GM23338 (cell line): Measurements from ENCODE around the gene TMEM273. TPM values are rescaled to one million over a fixed set of nuclear protein-coding genes. Genes with fewer than 3 reads are reported as not detected.

Experiments used
- ATAC-seq: fragments of 200-7000 bp; cut with Tn5 transposase; 3 replicates; pipeline ENCODE4 v1.9.1; 2020
- DNase-seq: peaks from one replicate; pipeline ENCODE4 v3.0.0-alpha.2; 2015; ENCODE audit warnings: low spot score
- H2AFZ ChIP-seq: fragments of 200-600 bp; sonication (generic); 2 replicates; pipeline ENCODE4 v1.8.0; 2016; ENCODE audit warnings: antibody characterized with exemption, mild to moderate bottlenecking, moderate library complexity
- H3F3A ChIP-seq: fragments of 200-600 bp; sonication (generic); replicated peaks from 2 replicates; pipeline ENCODE4 v1.8.0; 2017; ENCODE audit warnings: antibody characterized with exemption, mixed run types, low read depth
- H3K27ac ChIP-seq: fragments of 200-600 bp; sonication (generic); 2 replicates; pipeline ENCODE4 v1.6.1; 2016; ENCODE audit warnings: low read depth
- H3K27me3 ChIP-seq: fragments of 200-600 bp; sonication (generic); 2 replicates; pipeline ENCODE4 v1.8.0; 2016; ENCODE audit warnings: mild to moderate bottlenecking, mixed run types, moderate library complexity; ENCODE audit not compliant: insufficient read depth
- H3K36me3 ChIP-seq: fragments of 200-600 bp; sonication (generic); 2 replicates; pipeline ENCODE4 v1.8.0; 2016; ENCODE audit warnings: mild to moderate bottlenecking; ENCODE audit not compliant: insufficient read depth
- H3K4me1 ChIP-seq: fragments of 200-600 bp; sonication (generic); 2 replicates; pipeline ENCODE4 v1.8.0; 2016; ENCODE audit warnings: mild to moderate bottlenecking, moderate library complexity; ENCODE audit not compliant: insufficient read depth
- H3K4me2 ChIP-seq: fragments of 200-600 bp; sonication (generic); 2 replicates; pipeline ENCODE4 v1.7.1; 2017; ENCODE audit warnings: mixed run types
- H3K4me3 ChIP-seq: fragments of 200-600 bp; sonication (generic); 2 replicates; pipeline ENCODE4 v1.6.1; 2016; ENCODE audit warnings: mixed run types
- H3K79me2 ChIP-seq: fragments of 200-600 bp; sonication (generic); replicated peaks from 2 replicates; pipeline ENCODE4 v1.8.0; 2017; ENCODE audit warnings: mild to moderate bottlenecking; ENCODE audit not compliant: insufficient read depth
- H3K9me2 ChIP-seq: fragments of 200-600 bp; sonication (generic); 2 replicates; pipeline ENCODE4 v1.8.0; 2017; ENCODE audit not compliant: insufficient read depth
- H4K20me1 ChIP-seq: fragments of 200-600 bp; sonication (generic); replicated peaks from 2 replicates; pipeline ENCODE4 v1.8.0; 2017; ENCODE audit warnings: mild to moderate bottlenecking; ENCODE audit not compliant: insufficient read depth
- H3K27ac Mint-ChIP-seq: 2 replicates; pipeline ENCODE4 v1.8.0; 2020; ENCODE audit warnings: inconsistent platforms, mild to moderate bottlenecking, moderate library complexity, mixed read lengths
- H3K27me3 Mint-ChIP-seq: 3 replicates; pipeline ENCODE4 v1.8.0; 2022; ENCODE audit warnings: low read depth, mild to moderate bottlenecking, moderate library complexity, mixed read lengths, inconsistent platforms; ENCODE audit not compliant: insufficient read depth, poor library complexity
- H3K36me3 Mint-ChIP-seq: 3 replicates; pipeline ENCODE4 v1.8.0; 2021; ENCODE audit warnings: low read depth, mild to moderate bottlenecking, inconsistent platforms, moderate library complexity, mixed read lengths
- H3K4me1 Mint-ChIP-seq: 3 replicates; pipeline ENCODE4 v1.8.0; 2020; ENCODE audit warnings: mild to moderate bottlenecking, inconsistent platforms, mixed read lengths
- H3K4me3 Mint-ChIP-seq: 3 replicates; pipeline ENCODE4 v1.8.0; 2021; ENCODE audit warnings: moderate library complexity, mild to moderate bottlenecking, inconsistent platforms, mixed read lengths
- H3K9me3 Mint-ChIP-seq: 3 replicates; pipeline ENCODE4 v1.8.0; 2020; ENCODE audit warnings: moderate library complexity, mild to moderate bottlenecking, inconsistent platforms, mixed read lengths
- CREB1 ChIP-seq: fragments of 250-450 bp; sonication (Bioruptor Pico); IDR thresholded peaks from 2 replicates; pipeline ENCODE4 v1.5.0; 2020; ENCODE audit warnings: low read depth, mild to moderate bottlenecking, moderate library complexity
- CTCF ChIP-seq, 2 experiments: fragments of 200-600 bp in 1 of 2; sonication (generic) in 1 of 2; conservative IDR thresholded peaks; 2 replicates each; pipeline versions ENCODE4 v1.5.1 to v1.6.1; 2016 to 2017; ENCODE audit warnings: antibody characterized with exemption in 2 of 2, low read depth in 2 of 2, mild to moderate bottlenecking in 2 of 2, moderate library complexity in 1 of 2
- ETS1 ChIP-seq: IDR thresholded peaks from 2 replicates; pipeline ENCODE4 v1.6.1; 2016; ENCODE audit warnings: antibody characterized with exemption
- EZH2 ChIP-seq: fragments of 200-600 bp; sonication (generic); IDR thresholded peaks from one replicate; pipeline ENCODE4 v1.8.0; 2017; ENCODE audit warnings: antibody characterized with exemption, mild to moderate bottlenecking, low read depth; ENCODE audit not compliant: unreplicated experiment
- EZH2phosphoT487 ChIP-seq: fragments of 200-600 bp; sonication (generic); IDR thresholded peaks from one replicate; pipeline ENCODE4 v1.8.1; 2018; ENCODE audit warnings: antibody characterized with exemption; ENCODE audit not compliant: unreplicated experiment
- POLR2AphosphoS5 ChIP-seq: IDR thresholded peaks from 2 replicates; pipeline ENCODE4 v1.6.1; 2016; ENCODE audit warnings: antibody characterized with exemption, low read depth
- REST ChIP-seq: IDR thresholded peaks from one replicate; pipeline ENCODE4 v1.6.1; 2018; ENCODE audit warnings: antibody characterized with exemption; ENCODE audit not compliant: unreplicated experiment
- STAT1 ChIP-seq: IDR thresholded peaks from one replicate; pipeline ENCODE4 v1.6.1; 2016; ENCODE audit warnings: antibody characterized with exemption; ENCODE audit not compliant: unreplicated experiment
- ZNF114 ChIP-seq: fragments of 250-450 bp; sonication (Bioruptor Pico); IDR thresholded peaks from 2 replicates; pipeline ENCODE4 v1.5.0; 2020; ENCODE audit warnings: mild to moderate bottlenecking, moderate library complexity
- ZNF331 ChIP-seq: fragments of 250-450 bp; sonication (Bioruptor Pico); IDR thresholded peaks from 2 replicates; pipeline ENCODE4 v1.5.0; 2020; ENCODE audit warnings: low read depth, mild to moderate bottlenecking, moderate library complexity
- ZNF462 ChIP-seq: fragments of 250-450 bp; sonication (Bioruptor Pico); IDR thresholded peaks from 2 replicates; pipeline ENCODE4 v1.5.0; 2020; ENCODE audit warnings: mild to moderate bottlenecking, moderate library complexity
- polyA plus RNA-seq: library from polyadenylated mRNA; unstranded; fragments of >200 nt; fragmentation: Nextera tagmentation; extraction: Ambion mirVana; gene quantifications from 2 replicates; pipeline ENCODE4 v1.2.1, GENCODE V29; 2016
- total RNA-seq: library from RNA; depleted of rRNA; stranded (reverse); fragments of >200 nt; shearing (Covaris generic); gene quantifications from 2 replicates; pipeline ENCODE4 v1.2.3, GENCODE V29; 2014

Gene TMEM273
- total and polyA plus RNA-seq, 2 experiments from 2014 or later: not detected

GRCh38 chr10:49219248-49219647 lies 31.1 kb upstream of the TMEM273 start (continued):
- no peak for TF ChIP-seq CTCF (conservative IDR thresholded peaks at IDR 0.05; ENCODE audit: low read depth in 2 of 2)
- TF ChIP-seq STAT1: no peak
- no peak for TF ChIP-seq REST
- no peak for TF ChIP-seq EZH2phosphoT487
- TF ChIP-seq CREB1 (CRISPR knock-in tag): no peak
- no peak for TF ChIP-seq ZNF331 (CRISPR knock-in tag)

GRCh38 chr10:49218480-49218879 lies 30.3 kb upstream of the TMEM273 start:
- no peak overlapping the region for H3K4me2 ChIP-seq
- H3K4me3 ChIP-seq: no peak overlapping the region
- H3K79me2 ChIP-seq: no peaks in the 10 kb centered on the region
- no peak for ATAC-seq
- H3K9me3 Mint-ChIP-seq: no peaks in the 10 kb centered on the region
- H3K27me3 Mint-ChIP-seq: no peaks in the 10 kb centered on the region
- no peaks in the 10 kb centered on the region for H3F3A ChIP-seq
- no peaks in the 10 kb centered on the region; the same call in 2 of the 3 replicates for H3K36me3 Mint-ChIP-seq
- H3K27ac ChIP-seq: no peak overlapping the region
- H4K20me1 ChIP-seq: no peaks in the 10 kb centered on the region
- no peaks in the 10 kb centered on the region for H3K36me3 ChIP-seq
- no peaks in the 10 kb centered on the region for H3K27me3 ChIP-seq
- no peaks in the 10 kb centered on the region for H3K4me1 ChIP-seq
- H2AFZ ChIP-seq: no peak overlapping the region
- no peak for DNase-seq
- no peak overlapping the region for H3K27ac Mint-ChIP-seq
- H3K4me1 Mint-ChIP-seq: peaks cover 3% of the 10 kb centered on the region; the same call in 2 of the 3 replicates
- no peak overlapping the region for H3K4me3 Mint-ChIP-seq
- no peaks in the 10 kb centered on the region; the same call in 1 of the 2 replicates for H3K9me2 ChIP-seq
- TF ChIP-seq ZNF462 (CRISPR knock-in tag) (no peak), STAT1 (no peak), ZNF331 (CRISPR knock-in tag) (no peak), POLR2AphosphoS5 (no peak), ETS1 (no peak), ZNF114 (CRISPR knock-in tag) (no peak), EZH2 (no peak)
